Vagina (tissue), 2 donors: ENCODE measurements around the gene TTC5.

Experiments used
- CTCF ChIP-seq, 3 experiments: fragments of 450-650 bp in 2 of 3; fragments of 200-600 bp in 1 of 3; sonication (generic) in 1 of 3; IDR thresholded peaks; one replicate each; pipeline ENCODE4 v1.5.1; 2017 to 2019; ENCODE audit warnings: antibody characterized with exemption in 3 of 3, mild to moderate bottlenecking in 2 of 3, moderate library complexity in 2 of 3
- POLR2A ChIP-seq, 2 donors: fragments of 450-650 bp; IDR thresholded peaks; one replicate each; pipeline ENCODE4 v1.6.1; 2017; ENCODE audit warnings: antibody characterized with exemption in 2 of 2, mild to moderate bottlenecking in 2 of 2, moderate library complexity in 2 of 2

GRCh38 chr14:20332788-20333493 is 27.2 kb upstream of the TTC5 start, which contains the start of gene CCNB1IP1:
- TF ChIP-seq POLR2A (IDR thresholded peaks at IDR 0.05) (peak in 1 of 2 donors; percentile 65), CTCF (IDR thresholded peaks at IDR 0.05) (no peak)
